ENCODE data around the gene AP1S1. TPM values are rescaled to one million over a fixed set of nuclear protein-coding genes. Genes with fewer than 3 reads are reported as not detected.

Gene AP1S1
- total and polyA plus RNA-seq, 2 of the 13 experiments (the other 11 are each of a cell fraction or from before 2014, with no cell fraction given) = 57.5 to 68.1 TPM

GRCh38 chr7:101133621-101134398 is 20.5 kb upstream of the AP1S1 start (continued):
- TF ChIP-seq NR2F2 (IDR thresholded peaks at IDR 0.05; ENCODE audit: borderline replicate concordance, low read depth) (no peak), PAWR (CRISPR knock-in tag; IDR thresholded peaks at IDR 0.05; ENCODE audit: borderline replicate concordance) (no peak), TBP (CRISPR knock-in tag; IDR thresholded peaks at IDR 0.05) (no peak), POLR2A (IDR thresholded peaks at IDR 0.05; ENCODE audit: insufficient read depth in 1 of 2, low read depth in 2 of 2, low read length in 2 of 2) (peak in 1 of 2 experiments; percentile 89; a peak in 2 of 4 replicates), ZBTB34 (CRISPR knock-in tag; IDR thresholded peaks at IDR 0.05) (no peak), ZNF230 (CRISPR knock-in tag; IDR thresholded peaks at IDR 0.05) (no peak), RELA (CRISPR knock-in tag; IDR thresholded peaks at IDR 0.05) (no peak), POLR2AphosphoS5 (IDR thresholded peaks at IDR 0.05; ENCODE audit: low read depth, low read length) (peak; percentile 57), ZNF552 (CRISPR knock-in tag; IDR thresholded peaks at IDR 0.05; ENCODE audit: borderline replicate concordance) (no peak), DDIT3 (CRISPR knock-in tag; IDR thresholded peaks at IDR 0.05) (no peak), BHLHE40 (IDR thresholded peaks at IDR 0.05; ENCODE audit: low read length) (no peak), ARID2 (CRISPR knock-in tag; IDR thresholded peaks at IDR 0.05; ENCODE audit: borderline replicate concordance) (no peak), NCOR1 (IDR thresholded peaks at IDR 0.05; ENCODE audit: borderline replicate concordance, low read length) (no peak), ZNF577 (CRISPR knock-in tag; IDR thresholded peaks at IDR 0.05; ENCODE audit: borderline replicate concordance, low read depth) (no peak), FOSL2 (CRISPR knock-in tag; IDR thresholded peaks at IDR 0.05) (no peak), ZNF850 (CRISPR knock-in tag; conservative IDR thresholded peaks at IDR 0.05) (no peak)
- TF ChIP-seq, protein P1, sequence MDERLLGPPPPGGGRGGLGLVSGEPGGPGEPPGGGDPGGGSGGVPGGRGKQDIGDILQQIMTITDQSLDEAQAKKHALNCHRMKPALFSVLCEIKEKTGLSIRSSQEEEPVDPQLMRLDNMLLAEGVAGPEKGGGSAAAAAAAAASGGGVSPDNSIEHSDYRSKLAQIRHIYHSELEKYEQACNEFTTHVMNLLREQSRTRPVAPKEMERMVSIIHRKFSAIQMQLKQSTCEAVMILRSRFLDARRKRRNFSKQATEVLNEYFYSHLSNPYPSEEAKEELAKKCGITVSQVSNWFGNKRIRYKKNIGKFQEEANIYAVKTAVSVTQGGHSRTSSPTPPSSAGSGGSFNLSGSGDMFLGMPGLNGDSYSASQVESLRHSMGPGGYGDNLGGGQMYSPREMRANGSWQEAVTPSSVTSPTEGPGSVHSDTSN (CRISPR knock-in tag; IDR thresholded peaks at IDR 0.05) = no peak
- TF ChIP-seq, protein P2, sequence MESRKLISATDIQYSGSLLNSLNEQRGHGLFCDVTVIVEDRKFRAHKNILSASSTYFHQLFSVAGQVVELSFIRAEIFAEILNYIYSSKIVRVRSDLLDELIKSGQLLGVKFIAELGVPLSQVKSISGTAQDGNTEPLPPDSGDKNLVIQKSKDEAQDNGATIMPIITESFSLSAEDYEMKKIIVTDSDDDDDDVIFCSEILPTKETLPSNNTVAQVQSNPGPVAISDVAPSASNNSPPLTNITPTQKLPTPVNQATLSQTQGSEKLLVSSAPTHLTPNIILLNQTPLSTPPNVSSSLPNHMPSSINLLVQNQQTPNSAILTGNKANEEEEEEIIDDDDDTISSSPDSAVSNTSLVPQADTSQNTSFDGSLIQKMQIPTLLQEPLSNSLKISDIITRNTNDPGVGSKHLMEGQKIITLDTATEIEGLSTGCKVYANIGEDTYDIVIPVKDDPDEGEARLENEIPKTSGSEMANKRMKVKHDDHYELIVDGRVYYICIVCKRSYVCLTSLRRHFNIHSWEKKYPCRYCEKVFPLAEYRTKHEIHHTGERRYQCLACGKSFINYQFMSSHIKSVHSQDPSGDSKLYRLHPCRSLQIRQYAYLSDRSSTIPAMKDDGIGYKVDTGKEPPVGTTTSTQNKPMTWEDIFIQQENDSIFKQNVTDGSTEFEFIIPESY (CRISPR knock-in tag; IDR thresholded peaks at IDR 0.05) = no peak

All from HepG2 (cell line).